Astrocyte (in vitro differentiated cells and primary cell): ENCODE measurements around the gene CIB4.

Source experiments
- EZH2 ChIP-seq: IDR thresholded peaks from 2 replicates; pipeline ENCODE4 v1.6.1; 2012; ENCODE audit warnings: mild to moderate bottlenecking, low read length, inconsistent platforms; ENCODE audit not compliant: insufficient read depth
- TF ChIP-seq, protein P1 (sequence below): IDR thresholded peaks from 2 replicates; pipeline ENCODE4 v1.5.1; 2011; ENCODE audit warnings: low read depth, mild to moderate bottlenecking, inconsistent platforms, low read length, moderate library complexity; ENCODE audit not compliant: insufficient read depth

DNA sequence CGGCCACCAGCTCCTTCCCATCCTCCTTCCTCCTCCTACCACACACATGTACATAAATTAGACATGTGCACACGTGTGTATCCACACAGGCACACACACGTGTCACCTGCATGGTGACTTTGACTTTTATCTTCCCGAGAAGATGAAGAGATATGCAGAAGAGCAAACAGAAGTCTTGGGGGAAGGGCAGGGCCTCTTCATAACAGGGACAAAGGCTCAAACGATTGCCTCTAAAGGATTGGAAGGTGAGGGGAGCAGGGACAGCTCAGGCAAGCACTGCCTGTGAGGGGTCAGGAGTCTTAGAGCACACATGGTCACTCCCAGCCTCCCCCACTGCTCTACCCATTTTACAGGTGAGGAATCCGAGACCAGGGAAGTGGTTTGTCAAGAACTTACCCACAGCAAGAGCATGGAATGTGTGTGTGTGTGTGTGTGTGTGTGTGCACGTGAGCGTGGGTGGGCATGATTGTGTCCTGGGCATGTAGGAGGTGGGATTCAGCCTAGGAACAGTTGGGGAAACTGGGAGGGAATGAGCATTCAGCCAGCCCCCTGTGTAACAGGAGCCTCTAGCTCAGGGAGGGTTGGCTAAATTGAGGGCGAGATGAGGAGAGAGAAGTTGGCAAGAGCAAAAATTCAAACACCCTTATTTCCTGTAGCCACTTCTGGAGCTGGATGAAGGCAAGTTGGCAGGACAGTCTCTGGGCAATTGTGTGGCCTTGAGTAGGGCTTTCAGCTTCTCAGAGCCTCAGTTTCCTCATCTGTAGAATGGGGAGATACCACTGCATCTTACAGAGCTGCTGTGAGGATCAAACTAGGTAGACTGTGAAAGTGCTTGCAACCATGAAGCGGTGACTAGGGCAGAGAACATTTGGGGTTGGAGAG lies 24.2 kb downstream of the CIB4 start:
- no peak for TF ChIP-seq EZH2
- TF ChIP-seq, protein P1, sequence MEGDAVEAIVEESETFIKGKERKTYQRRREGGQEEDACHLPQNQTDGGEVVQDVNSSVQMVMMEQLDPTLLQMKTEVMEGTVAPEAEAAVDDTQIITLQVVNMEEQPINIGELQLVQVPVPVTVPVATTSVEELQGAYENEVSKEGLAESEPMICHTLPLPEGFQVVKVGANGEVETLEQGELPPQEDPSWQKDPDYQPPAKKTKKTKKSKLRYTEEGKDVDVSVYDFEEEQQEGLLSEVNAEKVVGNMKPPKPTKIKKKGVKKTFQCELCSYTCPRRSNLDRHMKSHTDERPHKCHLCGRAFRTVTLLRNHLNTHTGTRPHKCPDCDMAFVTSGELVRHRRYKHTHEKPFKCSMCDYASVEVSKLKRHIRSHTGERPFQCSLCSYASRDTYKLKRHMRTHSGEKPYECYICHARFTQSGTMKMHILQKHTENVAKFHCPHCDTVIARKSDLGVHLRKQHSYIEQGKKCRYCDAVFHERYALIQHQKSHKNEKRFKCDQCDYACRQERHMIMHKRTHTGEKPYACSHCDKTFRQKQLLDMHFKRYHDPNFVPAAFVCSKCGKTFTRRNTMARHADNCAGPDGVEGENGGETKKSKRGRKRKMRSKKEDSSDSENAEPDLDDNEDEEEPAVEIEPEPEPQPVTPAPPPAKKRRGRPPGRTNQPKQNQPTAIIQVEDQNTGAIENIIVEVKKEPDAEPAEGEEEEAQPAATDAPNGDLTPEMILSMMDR, result no peak
